Thoracic aorta (tissue), 2 donors: ENCODE results near the gene HS6ST3. TPM values are rescaled to one million over a fixed set of nuclear protein-coding genes. Genes with fewer than 3 reads are reported as not detected.

Experiments used
- ATAC-seq: fragments of 150-250 bp; one replicate; pipeline ENCODE4 v1.8.0; 2017; ENCODE audit warnings: low read depth; ENCODE audit not compliant: insufficient number of reproducible peaks, low FRiP score
- DNase-seq: peaks from one replicate; pipeline ENCODE4 v3.0.0-alpha.2; 2020; ENCODE audit warnings: low spot score
- H3K27ac ChIP-seq, 2 donors: fragments of 200-600 bp; sonication (generic); 1 replicate in 1 of 2; 2 replicates in 1 of 2; pipeline ENCODE4 v1.5.1; 2016; ENCODE audit warnings: mild to moderate bottlenecking in 2 of 2, moderate library complexity in 2 of 2
- H3K27me3 ChIP-seq: fragments of 200-600 bp; sonication (generic); replicated peaks from 2 replicates; pipeline ENCODE4 v1.6.0; 2016; ENCODE audit warnings: mild to moderate bottlenecking; ENCODE audit not compliant: insufficient read depth
- H3K36me3 ChIP-seq: fragments of 200-600 bp; sonication (generic); one replicate; pipeline ENCODE4 v1.5.1; 2016
- H3K4me1 ChIP-seq, 2 donors: fragments of 200-600 bp; sonication (generic); 1 replicate in 1 of 2; 2 replicates in 1 of 2; pipeline versions ENCODE4 v1.5.1 to v1.6.0; 2016; ENCODE audit warnings: low read depth in 2 of 2, mild to moderate bottlenecking in 1 of 2; ENCODE audit not compliant: control insufficient read depth in 1 of 2
- H3K4me3 ChIP-seq: fragments of 200-600 bp; sonication (generic); 2 replicates; pipeline ENCODE4 v1.5.1; 2016; ENCODE audit warnings: mild to moderate bottlenecking
- H3K9me3 ChIP-seq: fragments of 200-600 bp; sonication (generic); 2 replicates; pipeline ENCODE4 v1.5.1; 2016
- total RNA-seq, 2 donors: library from RNA; depleted of rRNA; stranded (reverse); fragments of >200 nt; gene quantifications; one replicate each; pipeline versions ENCODE4 v1.1.0 to v1.2.3, GENCODE V29; 2016
- TF ChIP-seq, protein P1 (sequence below): fragments of 200-600 bp; sonication (generic); IDR thresholded peaks from one replicate; pipeline ENCODE4 v1.5.1; 2019; ENCODE audit warnings: antibody characterized with exemption

The HS6ST3 gene
- total RNA-seq, 2 donors from 2014 or later, result 1.1 to 1.8 TPM

DNA sequence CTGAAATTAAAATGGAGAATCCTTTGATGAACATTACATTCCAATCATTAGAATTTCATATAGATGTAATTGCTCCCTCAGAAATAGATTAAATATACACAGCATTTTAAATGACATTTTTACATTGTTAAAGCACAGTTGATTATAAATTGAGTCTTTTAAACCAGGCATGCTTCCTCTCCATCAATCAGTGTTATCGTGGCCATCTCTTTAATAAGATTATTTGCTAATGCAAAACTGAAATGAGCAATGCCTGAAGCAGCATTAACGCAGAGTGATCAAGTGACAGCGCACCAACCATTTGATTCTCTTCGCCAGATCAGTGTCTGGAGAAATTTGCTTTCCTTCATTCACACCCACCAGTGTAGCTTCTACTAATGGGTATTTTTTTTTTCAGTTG lies 644.6 kb downstream of the HS6ST3 start:
- Histone ChIP-seq H3K4me1 (no peaks in the 10 kb centered on the region), H3K27ac (no peak overlapping the region), H3K4me3 (no peak overlapping the region), H3K27me3 (no peaks in the 10 kb centered on the region), H3K36me3 (no peaks in the 10 kb centered on the region), H3K9me3 (no peaks in the 10 kb centered on the region)
- no peak for DNase-seq
- TF ChIP-seq, protein P1, sequence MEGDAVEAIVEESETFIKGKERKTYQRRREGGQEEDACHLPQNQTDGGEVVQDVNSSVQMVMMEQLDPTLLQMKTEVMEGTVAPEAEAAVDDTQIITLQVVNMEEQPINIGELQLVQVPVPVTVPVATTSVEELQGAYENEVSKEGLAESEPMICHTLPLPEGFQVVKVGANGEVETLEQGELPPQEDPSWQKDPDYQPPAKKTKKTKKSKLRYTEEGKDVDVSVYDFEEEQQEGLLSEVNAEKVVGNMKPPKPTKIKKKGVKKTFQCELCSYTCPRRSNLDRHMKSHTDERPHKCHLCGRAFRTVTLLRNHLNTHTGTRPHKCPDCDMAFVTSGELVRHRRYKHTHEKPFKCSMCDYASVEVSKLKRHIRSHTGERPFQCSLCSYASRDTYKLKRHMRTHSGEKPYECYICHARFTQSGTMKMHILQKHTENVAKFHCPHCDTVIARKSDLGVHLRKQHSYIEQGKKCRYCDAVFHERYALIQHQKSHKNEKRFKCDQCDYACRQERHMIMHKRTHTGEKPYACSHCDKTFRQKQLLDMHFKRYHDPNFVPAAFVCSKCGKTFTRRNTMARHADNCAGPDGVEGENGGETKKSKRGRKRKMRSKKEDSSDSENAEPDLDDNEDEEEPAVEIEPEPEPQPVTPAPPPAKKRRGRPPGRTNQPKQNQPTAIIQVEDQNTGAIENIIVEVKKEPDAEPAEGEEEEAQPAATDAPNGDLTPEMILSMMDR, result no peak
- ATAC-seq, result no peak

DNA sequence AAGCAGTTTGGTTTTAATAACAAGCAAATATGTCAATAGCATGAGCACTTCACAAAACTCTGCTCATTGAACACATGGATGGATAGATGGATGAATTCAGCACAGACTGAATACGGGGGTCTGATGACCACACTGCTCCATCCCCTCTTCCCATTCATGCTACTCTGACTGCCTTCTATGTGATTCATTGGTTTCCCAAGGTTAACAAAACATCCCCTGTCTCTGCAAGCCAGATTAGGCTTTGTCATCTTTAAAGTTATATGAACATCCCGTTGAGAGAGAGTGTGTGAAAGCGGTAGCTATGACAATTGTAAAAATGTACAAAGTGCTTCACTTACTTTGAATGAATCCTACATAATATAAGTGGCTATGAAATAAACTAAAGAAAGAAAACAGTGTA lies 651.9 kb downstream of the HS6ST3 start:
- H3K4me3 ChIP-seq, result no peak overlapping the region
- no peak for DNase-seq
- TF ChIP-seq, protein P1, result no peak
- ATAC-seq, result no peak
- no peaks in the 10 kb centered on the region for H3K36me3 ChIP-seq
- H3K4me1 ChIP-seq, result no peaks in the 10 kb centered on the region
- H3K9me3 ChIP-seq, result no peaks in the 10 kb centered on the region
- no peaks in the 10 kb centered on the region for H3K27me3 ChIP-seq
- no peak overlapping the region for H3K27ac ChIP-seq

DNA sequence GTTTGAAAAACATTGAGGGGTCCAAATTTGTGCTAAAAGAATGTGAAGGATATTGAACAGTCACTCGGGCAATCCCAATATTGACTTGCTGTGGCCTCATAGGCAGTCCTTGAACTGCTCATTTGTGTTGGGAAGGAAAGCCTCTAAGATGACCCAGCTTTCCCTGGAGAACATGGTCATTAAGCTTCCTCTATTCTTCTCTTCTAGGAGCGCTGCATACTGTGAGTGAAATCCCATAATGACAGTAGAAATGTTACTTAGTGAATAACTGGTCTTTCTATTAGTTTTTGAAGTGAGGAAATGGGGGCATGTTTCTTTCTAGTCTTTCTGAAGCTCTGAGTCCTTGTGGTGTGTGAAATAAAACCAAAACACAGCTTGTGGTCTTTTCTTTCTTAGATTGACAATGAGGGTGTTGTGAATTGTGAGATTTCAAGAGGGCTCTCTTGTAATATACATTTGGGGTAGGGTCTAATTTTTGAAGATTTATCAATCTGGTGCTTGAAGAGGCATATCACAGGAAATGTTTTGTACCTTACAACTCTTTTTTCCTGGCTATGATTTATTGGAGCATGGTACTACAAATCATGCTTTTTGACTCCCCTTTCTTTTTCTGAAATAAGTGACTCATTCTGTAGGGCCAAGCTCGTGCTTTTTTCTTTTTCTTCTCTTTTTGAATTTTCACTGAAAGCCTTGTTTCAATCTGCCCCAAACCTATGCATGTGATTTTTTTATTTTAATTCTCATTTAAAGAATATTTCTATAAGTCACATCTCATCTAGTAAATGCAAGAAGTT lies 653.6 kb downstream of the HS6ST3 start:
- Histone ChIP-seq H3K27ac (no peak overlapping the region), H3K4me1 (no peaks in the 10 kb centered on the region), H3K27me3 (no peaks in the 10 kb centered on the region), H3K4me3 (no peak overlapping the region), H3K9me3 (no peaks in the 10 kb centered on the region), H3K36me3 (no peaks in the 10 kb centered on the region)
- no peak for ATAC-seq
- DNase-seq, result no peak
- TF ChIP-seq, protein P1, result no peak

DNA sequence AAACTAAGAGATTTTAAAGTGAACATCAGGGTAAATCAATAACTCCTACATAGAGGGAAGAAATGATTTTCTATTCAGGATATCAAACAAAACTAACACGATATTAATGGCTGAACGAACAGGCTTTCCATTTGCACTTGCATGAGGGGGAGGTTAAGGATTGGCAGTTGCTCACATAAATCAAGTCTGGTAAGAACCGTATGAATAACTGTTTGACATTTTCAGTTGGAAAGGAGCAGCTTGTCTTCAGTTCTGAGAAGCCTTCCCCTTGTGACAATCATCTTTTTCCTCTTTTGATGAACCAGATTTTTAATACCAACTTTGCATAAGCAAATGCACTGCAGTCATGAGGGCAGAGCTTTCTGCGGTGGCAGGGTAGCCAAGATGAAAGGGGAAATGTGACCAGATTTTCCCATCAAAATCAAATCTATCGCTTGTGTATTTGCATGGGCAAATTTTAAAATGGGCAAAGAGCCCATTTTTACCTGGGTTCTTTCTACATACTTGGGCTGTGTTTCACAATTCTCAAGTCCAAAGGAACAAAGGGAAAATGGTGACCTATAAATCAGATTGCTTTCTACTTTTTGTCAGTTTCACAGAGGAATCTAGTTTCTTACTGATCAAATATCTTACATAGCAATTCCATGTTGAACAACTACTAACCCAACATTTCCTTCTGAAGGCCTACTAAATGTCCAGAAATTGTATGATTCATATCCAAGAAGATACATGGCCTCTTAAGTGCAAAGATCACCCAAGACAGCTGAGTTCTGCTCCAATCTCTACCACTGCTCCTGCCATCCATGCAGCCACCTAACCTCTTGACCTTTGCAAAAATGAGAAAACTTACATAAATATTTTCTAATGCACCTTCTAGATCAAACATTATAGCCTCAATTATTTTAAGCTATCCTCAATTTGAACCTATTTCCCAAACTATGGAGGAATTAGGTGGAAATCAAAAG lies 654.7 kb downstream of the HS6ST3 start:
- Histone ChIP-seq H3K27me3 (no peaks in the 10 kb centered on the region), H3K4me1 (no peaks in the 10 kb centered on the region), H3K27ac (no peak overlapping the region), H3K9me3 (no peaks in the 10 kb centered on the region), H3K4me3 (no peak overlapping the region), H3K36me3 (no peaks in the 10 kb centered on the region)
- TF ChIP-seq, protein P1, result no peak
- no peak for DNase-seq
- ATAC-seq, result no peak

DNA sequence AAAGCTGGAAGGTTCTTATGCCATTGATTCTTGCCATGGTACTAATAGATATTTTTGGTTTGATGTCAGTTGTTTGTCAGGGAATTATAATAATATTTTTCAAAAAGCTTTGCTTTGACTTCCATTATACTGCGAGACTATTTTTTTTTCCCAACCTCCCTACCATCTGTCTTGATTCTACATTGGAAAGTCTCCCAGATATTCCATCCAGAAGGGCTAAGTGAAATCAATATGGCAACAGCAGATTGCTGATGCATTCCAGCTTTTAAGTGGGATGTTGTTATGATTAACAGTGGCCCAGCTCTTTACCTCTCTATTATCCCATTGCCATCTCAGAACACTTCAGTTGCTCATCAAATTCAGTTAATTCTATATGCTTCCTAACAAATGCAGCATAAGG lies 657.0 kb downstream of the HS6ST3 start:
- H3K27ac ChIP-seq, result no peak overlapping the region
- H3K4me3 ChIP-seq, result no peak overlapping the region
- H3K36me3 ChIP-seq, result no peaks in the 10 kb centered on the region
- ATAC-seq, result no peak
- H3K27me3 ChIP-seq, result no peaks in the 10 kb centered on the region
- TF ChIP-seq, protein P1, result no peak
- no peak for DNase-seq
- H3K4me1 ChIP-seq, result no peaks in the 10 kb centered on the region
- H3K9me3 ChIP-seq, result no peaks in the 10 kb centered on the region
